OCI-LY1 (cell line): ENCODE results near the gene PKDCC.

Experiments
- CTCF ChIP-seq: fragments of 200-600 bp; sonication (generic), shearing (Covaris generic); IDR thresholded peaks from 2 replicates; pipeline ENCODE4 v1.5.1; 2017; ENCODE audit warnings: mild to moderate bottlenecking, antibody characterized with exemption, low read length, moderate library complexity, mixed read lengths
- EZH2 ChIP-seq: fragments of 200-600 bp; sonication (generic), shearing (Covaris generic); IDR thresholded peaks from 2 replicates; pipeline ENCODE4 v1.8.0; 2017; ENCODE audit warnings: borderline replicate concordance, mixed run types, mild to moderate bottlenecking, antibody characterized with exemption, low read length, moderate library complexity, mixed read lengths

DNA sequence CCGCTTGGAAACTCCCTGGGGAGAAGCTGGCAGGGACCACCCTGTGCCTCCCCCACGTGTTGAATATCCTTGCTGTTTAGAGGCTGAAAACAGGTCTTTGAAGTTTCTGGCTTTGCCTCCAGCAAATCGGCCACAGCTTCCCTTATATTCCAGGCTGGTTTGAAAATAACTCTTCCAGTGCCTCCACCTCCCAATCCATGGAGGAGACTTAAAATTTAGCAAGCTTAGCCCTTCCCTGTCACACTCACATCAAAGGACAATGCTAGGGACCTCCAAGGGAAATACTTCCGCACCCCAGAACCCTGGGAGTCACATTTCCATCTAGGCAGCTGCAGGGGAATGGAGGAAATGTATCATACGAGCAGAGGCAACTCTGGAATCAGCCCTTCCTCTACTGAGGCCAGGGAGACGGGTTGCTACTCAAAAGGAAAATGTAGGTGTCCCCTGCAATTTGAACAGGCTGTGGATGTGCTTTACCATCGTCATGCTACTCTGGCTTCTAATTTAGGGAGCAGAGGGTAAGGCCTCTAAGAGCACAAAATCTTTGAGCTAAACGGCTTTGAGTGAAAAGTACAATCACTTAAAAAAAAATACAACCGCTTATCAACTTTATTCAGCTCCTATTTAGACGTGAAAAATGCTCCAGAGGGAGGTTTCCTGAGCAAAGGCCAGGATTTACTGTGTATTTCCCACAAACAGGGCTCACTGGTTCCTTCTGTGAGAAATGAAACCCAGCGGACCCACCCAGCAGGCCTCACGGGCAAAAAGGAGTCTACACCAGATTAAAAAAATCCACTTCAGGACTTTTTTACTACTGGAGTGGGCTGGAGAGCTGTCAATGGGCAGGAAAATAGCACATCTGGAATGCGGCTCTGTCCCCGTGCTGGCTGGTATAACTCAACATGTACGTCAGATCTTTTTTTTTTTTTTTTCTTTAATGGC lies 49.4 kb upstream of the PKDCC start:
- TF ChIP-seq CTCF (no peak), EZH2 (no peak)
